HL-60 (cell line): Measurements from ENCODE around the gene KRTAP4-7.
"Not testable (repeated sequence)": the region's sequence is repeated elsewhere in the genome, so short reads cannot be mapped to it uniquely, and the experiment has no call there.

Experiments used
- DNase-seq, 2 experiments: peaks; one replicate each; pipeline ENCODE4 v3.0.0-alpha.2; 2010 to 2020; ENCODE audit warnings: low read depth in 1 of 2, low spot score in 1 of 2
- H3K27ac ChIP-seq: fragments of 250-450 bp; sonication (Bioruptor Pico); replicated peaks from 2 replicates; pipeline ENCODE4 v1.5.1; 2020; ENCODE audit warnings: mild to moderate bottlenecking, moderate library complexity
- H3K27me3 ChIP-seq: fragments of 250-450 bp; sonication (Bioruptor Pico); 2 replicates; pipeline ENCODE4 v1.5.1; 2021; ENCODE audit warnings: mild to moderate bottlenecking, moderate library complexity; ENCODE audit not compliant: insufficient read depth, poor library complexity, severe bottlenecking
- H3K4me3 ChIP-seq: replicated peaks from 2 replicates; pipeline ENCODE4 v1.5.1; 2011; ENCODE audit warnings: mild to moderate bottlenecking, control low read depth, low read length; ENCODE audit not compliant: insufficient read depth
- CTCF ChIP-seq: IDR thresholded peaks from one replicate; pipeline ENCODE4 v1.5.1; 2011; ENCODE audit warnings: low read length, control low read depth, inconsistent platforms; ENCODE audit not compliant: insufficient read depth
- GABPA ChIP-seq: IDR thresholded peaks from 2 replicates; pipeline ENCODE4 v1.6.1; 2012; ENCODE audit warnings: low read depth
- POLR2AphosphoS5 ChIP-seq: IDR thresholded peaks from 2 replicates; pipeline ENCODE4 v1.6.1; 2012; ENCODE audit warnings: low read depth
- REST ChIP-seq: IDR thresholded peaks from 2 replicates; pipeline ENCODE4 v1.6.1; 2012; ENCODE audit warnings: low read depth; ENCODE audit not compliant: insufficient replicate concordance
- SPI1 ChIP-seq: IDR thresholded peaks from 2 replicates; pipeline ENCODE4 v1.6.1; 2012; ENCODE audit warnings: low read depth, mild to moderate bottlenecking, borderline replicate concordance

The KRTAP4-7 gene

GRCh38 chr17:41104386-41105038, 20.6 kb downstream of the KRTAP4-7 start:
- not testable (repeated sequence) for DNase-seq, H3K27me3 ChIP-seq, H3K4me3 ChIP-seq, H3K27ac ChIP-seq

GRCh38 chr17:41105347-41105746, 21.4 kb downstream of the KRTAP4-7 start, which contains the start of gene KRTAP4-9:
Gene KRTAP4-9, plus strand, starts transcription at chr17:41105389. Its CDS starts 0 bp downstream, at chr17:41105389.
- H3K4me3 ChIP-seq, H3K27me3 ChIP-seq, DNase-seq, H3K27ac ChIP-seq: not testable (repeated sequence)

- DNase-seq: no peak
- no peaks in the 10 kb centered on the region for H3K27me3 ChIP-seq
- H3K27ac ChIP-seq: peak overlapping the region; percentile 33
- no peak for TF ChIP-seq GABPA
- TF ChIP-seq CTCF: no peak
- H3K4me3 ChIP-seq: no peak overlapping the region
Observed at GRCh38 chr17:41107941-41108450, 24.0 kb downstream of the KRTAP4-7 start.

GRCh38 chr17:41108728-41109386, 24.9 kb downstream of the KRTAP4-7 start:
- peak overlapping the region; percentile 33 for H3K27ac ChIP-seq
- not testable (repeated sequence) for H3K4me3 ChIP-seq, H3K27me3 ChIP-seq, DNase-seq

- H3K27me3 ChIP-seq: no peaks in the 10 kb centered on the region
- no peak for DNase-seq
- no peak overlapping the region for H3K27ac ChIP-seq
- TF ChIP-seq CTCF: no peak
- no peak for TF ChIP-seq POLR2AphosphoS5
- TF ChIP-seq GABPA: no peak
- TF ChIP-seq REST: no peak
- no peak for TF ChIP-seq SPI1
- no peak overlapping the region for H3K4me3 ChIP-seq
Observed at GRCh38 chr17:41111151-41111885, 27.4 kb downstream of the KRTAP4-7 start.

GRCh38 chr17:41116297-41116696, 32.3 kb downstream of the KRTAP4-7 start:
- no peak for TF ChIP-seq POLR2AphosphoS5
- peak; percentile 56 for TF ChIP-seq SPI1
- H3K27ac ChIP-seq: no peak overlapping the region
- peak in 1 of 2 experiments; percentile 18 for DNase-seq
- H3K4me3 ChIP-seq: no peak overlapping the region
- no peaks in the 10 kb centered on the region for H3K27me3 ChIP-seq

- H3K27me3 ChIP-seq, DNase-seq, H3K27ac ChIP-seq: not testable (repeated sequence)
Observed at GRCh38 chr17:41117846-41118386, 34.0 kb downstream of the KRTAP4-7 start, which contains the start of gene KRTAP4-11. Gene KRTAP4-11, minus strand, starts transcription at chr17:41118373. Its CDS starts 58 bp downstream, at chr17:41118315.

More at GRCh38 chr17:41117846-41118386, 34.0 kb downstream of the KRTAP4-7 start, which contains the start of gene KRTAP4-11:
- not testable (repeated sequence) for H3K4me3 ChIP-seq
